GM23338 (cell line): ENCODE results near the gene SLC7A4. TPM values are rescaled to one million over a fixed set of nuclear protein-coding genes. Genes with fewer than 3 reads are reported as not detected.

Experiments used
- ATAC-seq: fragments of 200-7000 bp; cut with Tn5 transposase; 3 replicates; pipeline ENCODE4 v1.9.1; 2020
- DNase-seq: peaks from one replicate; pipeline ENCODE4 v3.0.0-alpha.2; 2015; ENCODE audit warnings: low spot score
- H2AFZ ChIP-seq: fragments of 200-600 bp; sonication (generic); 2 replicates; pipeline ENCODE4 v1.8.0; 2016; ENCODE audit warnings: antibody characterized with exemption, mild to moderate bottlenecking, moderate library complexity
- H3F3A ChIP-seq: fragments of 200-600 bp; sonication (generic); replicated peaks from 2 replicates; pipeline ENCODE4 v1.8.0; 2017; ENCODE audit warnings: antibody characterized with exemption, mixed run types, low read depth
- H3K27ac ChIP-seq: fragments of 200-600 bp; sonication (generic); 2 replicates; pipeline ENCODE4 v1.6.1; 2016; ENCODE audit warnings: low read depth
- H3K27me3 ChIP-seq: fragments of 200-600 bp; sonication (generic); 2 replicates; pipeline ENCODE4 v1.8.0; 2016; ENCODE audit warnings: mild to moderate bottlenecking, mixed run types, moderate library complexity; ENCODE audit not compliant: insufficient read depth
- H3K36me3 ChIP-seq: fragments of 200-600 bp; sonication (generic); 2 replicates; pipeline ENCODE4 v1.8.0; 2016; ENCODE audit warnings: mild to moderate bottlenecking; ENCODE audit not compliant: insufficient read depth
- H3K4me1 ChIP-seq: fragments of 200-600 bp; sonication (generic); 2 replicates; pipeline ENCODE4 v1.8.0; 2016; ENCODE audit warnings: mild to moderate bottlenecking, moderate library complexity; ENCODE audit not compliant: insufficient read depth
- H3K4me2 ChIP-seq: fragments of 200-600 bp; sonication (generic); 2 replicates; pipeline ENCODE4 v1.7.1; 2017; ENCODE audit warnings: mixed run types
- H3K4me3 ChIP-seq: fragments of 200-600 bp; sonication (generic); 2 replicates; pipeline ENCODE4 v1.6.1; 2016; ENCODE audit warnings: mixed run types
- H3K79me2 ChIP-seq: fragments of 200-600 bp; sonication (generic); replicated peaks from 2 replicates; pipeline ENCODE4 v1.8.0; 2017; ENCODE audit warnings: mild to moderate bottlenecking; ENCODE audit not compliant: insufficient read depth
- H3K9me2 ChIP-seq: fragments of 200-600 bp; sonication (generic); 2 replicates; pipeline ENCODE4 v1.8.0; 2017; ENCODE audit not compliant: insufficient read depth
- H4K20me1 ChIP-seq: fragments of 200-600 bp; sonication (generic); replicated peaks from 2 replicates; pipeline ENCODE4 v1.8.0; 2017; ENCODE audit warnings: mild to moderate bottlenecking; ENCODE audit not compliant: insufficient read depth
- H3K27ac Mint-ChIP-seq: 2 replicates; pipeline ENCODE4 v1.8.0; 2020; ENCODE audit warnings: inconsistent platforms, mild to moderate bottlenecking, moderate library complexity, mixed read lengths
- H3K27me3 Mint-ChIP-seq: 3 replicates; pipeline ENCODE4 v1.8.0; 2022; ENCODE audit warnings: low read depth, mild to moderate bottlenecking, moderate library complexity, mixed read lengths, inconsistent platforms; ENCODE audit not compliant: insufficient read depth, poor library complexity
- H3K36me3 Mint-ChIP-seq: 3 replicates; pipeline ENCODE4 v1.8.0; 2021; ENCODE audit warnings: low read depth, mild to moderate bottlenecking, inconsistent platforms, moderate library complexity, mixed read lengths
- H3K4me1 Mint-ChIP-seq: 3 replicates; pipeline ENCODE4 v1.8.0; 2020; ENCODE audit warnings: mild to moderate bottlenecking, inconsistent platforms, mixed read lengths
- H3K4me3 Mint-ChIP-seq: 3 replicates; pipeline ENCODE4 v1.8.0; 2021; ENCODE audit warnings: moderate library complexity, mild to moderate bottlenecking, inconsistent platforms, mixed read lengths
- H3K9me3 Mint-ChIP-seq: 3 replicates; pipeline ENCODE4 v1.8.0; 2020; ENCODE audit warnings: moderate library complexity, mild to moderate bottlenecking, inconsistent platforms, mixed read lengths
- polyA plus RNA-seq: library from polyadenylated mRNA; unstranded; fragments of >200 nt; fragmentation: Nextera tagmentation; extraction: Ambion mirVana; gene quantifications from 2 replicates; pipeline ENCODE4 v1.2.1, GENCODE V29; 2016
- total RNA-seq: library from RNA; depleted of rRNA; stranded (reverse); fragments of >200 nt; shearing (Covaris generic); gene quantifications from 2 replicates; pipeline ENCODE4 v1.2.3, GENCODE V29; 2014
- TF ChIP-seq, protein P1 (sequence below): fragments of 250-450 bp; sonication (Bioruptor Pico); IDR thresholded peaks from 2 replicates; pipeline ENCODE4 v1.5.0; 2020; ENCODE audit warnings: mild to moderate bottlenecking, moderate library complexity
- TF ChIP-seq, protein P2 (sequence below): IDR thresholded peaks from 2 replicates; pipeline ENCODE4 v1.6.1; 2016; ENCODE audit warnings: antibody characterized with exemption

Gene SLC7A4
- total and polyA plus RNA-seq, 2 experiments from 2014 or later, result 0.07 to 0.44 TPM

DNA sequence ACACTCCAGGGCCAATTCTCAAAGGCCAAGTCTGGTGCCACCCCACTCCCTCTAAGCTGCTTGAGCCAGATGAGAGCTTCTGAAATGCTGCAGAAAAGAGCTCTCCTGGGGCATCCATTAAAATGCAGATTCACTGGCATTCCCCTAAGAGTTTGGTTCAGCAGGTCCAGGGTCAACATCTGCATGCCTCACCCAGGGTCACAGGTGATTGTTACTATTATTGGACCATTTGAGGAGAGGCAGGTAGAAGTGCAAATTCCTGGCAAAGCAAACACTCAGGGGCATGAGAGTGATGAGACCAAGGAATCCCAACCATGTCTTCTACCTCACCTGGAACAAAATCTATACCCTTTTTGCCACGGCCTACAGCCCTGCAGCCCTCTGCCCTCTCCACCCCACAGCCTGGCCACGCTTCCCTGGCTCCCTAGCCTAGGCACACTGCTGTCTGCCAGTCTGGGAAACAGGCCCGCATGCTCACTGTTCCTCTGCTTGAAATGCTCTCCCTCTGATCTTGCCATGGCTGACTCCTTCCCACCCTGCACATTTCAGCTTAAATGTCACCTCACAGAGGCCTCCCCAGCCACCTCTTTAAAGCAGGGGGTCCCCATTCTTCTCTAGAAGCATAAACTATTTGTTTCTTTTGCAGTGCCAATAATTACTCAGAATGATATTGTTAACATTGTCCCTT, 21.8 kb downstream of the SLC7A4 start:
- no peaks in the 10 kb centered on the region for H3K79me2 ChIP-seq
- peaks cover 18% of the 10 kb centered on the region for H3K4me1 ChIP-seq
- no peaks in the 10 kb centered on the region for H3F3A ChIP-seq
- peak overlapping the region; percentile 78; the same call in 1 of the 2 replicates for H3K27ac ChIP-seq
- no peaks in the 10 kb centered on the region for H3K36me3 Mint-ChIP-seq
- H3K4me3 Mint-ChIP-seq, result peak overlapping the region; percentile 62
- peaks cover 43% of the 10 kb centered on the region for H3K4me1 Mint-ChIP-seq
- H3K27ac Mint-ChIP-seq, result peak overlapping the region; percentile 65; the same call in 1 of the 2 replicates
- H3K27me3 Mint-ChIP-seq, result peaks cover 15% of the 10 kb centered on the region
- H4K20me1 ChIP-seq, result no peaks in the 10 kb centered on the region
- peak overlapping the region; percentile 73 for H3K4me2 ChIP-seq
- no peaks in the 10 kb centered on the region for H3K27me3 ChIP-seq
- ATAC-seq (peak; percentile 44), DNase-seq (peak; percentile 64)
- no peaks in the 10 kb centered on the region for H3K9me2 ChIP-seq
- H3K4me3 ChIP-seq, result peak overlapping the region; percentile 38
- no peaks in the 10 kb centered on the region for H3K9me3 Mint-ChIP-seq
- TF ChIP-seq, protein P1, sequence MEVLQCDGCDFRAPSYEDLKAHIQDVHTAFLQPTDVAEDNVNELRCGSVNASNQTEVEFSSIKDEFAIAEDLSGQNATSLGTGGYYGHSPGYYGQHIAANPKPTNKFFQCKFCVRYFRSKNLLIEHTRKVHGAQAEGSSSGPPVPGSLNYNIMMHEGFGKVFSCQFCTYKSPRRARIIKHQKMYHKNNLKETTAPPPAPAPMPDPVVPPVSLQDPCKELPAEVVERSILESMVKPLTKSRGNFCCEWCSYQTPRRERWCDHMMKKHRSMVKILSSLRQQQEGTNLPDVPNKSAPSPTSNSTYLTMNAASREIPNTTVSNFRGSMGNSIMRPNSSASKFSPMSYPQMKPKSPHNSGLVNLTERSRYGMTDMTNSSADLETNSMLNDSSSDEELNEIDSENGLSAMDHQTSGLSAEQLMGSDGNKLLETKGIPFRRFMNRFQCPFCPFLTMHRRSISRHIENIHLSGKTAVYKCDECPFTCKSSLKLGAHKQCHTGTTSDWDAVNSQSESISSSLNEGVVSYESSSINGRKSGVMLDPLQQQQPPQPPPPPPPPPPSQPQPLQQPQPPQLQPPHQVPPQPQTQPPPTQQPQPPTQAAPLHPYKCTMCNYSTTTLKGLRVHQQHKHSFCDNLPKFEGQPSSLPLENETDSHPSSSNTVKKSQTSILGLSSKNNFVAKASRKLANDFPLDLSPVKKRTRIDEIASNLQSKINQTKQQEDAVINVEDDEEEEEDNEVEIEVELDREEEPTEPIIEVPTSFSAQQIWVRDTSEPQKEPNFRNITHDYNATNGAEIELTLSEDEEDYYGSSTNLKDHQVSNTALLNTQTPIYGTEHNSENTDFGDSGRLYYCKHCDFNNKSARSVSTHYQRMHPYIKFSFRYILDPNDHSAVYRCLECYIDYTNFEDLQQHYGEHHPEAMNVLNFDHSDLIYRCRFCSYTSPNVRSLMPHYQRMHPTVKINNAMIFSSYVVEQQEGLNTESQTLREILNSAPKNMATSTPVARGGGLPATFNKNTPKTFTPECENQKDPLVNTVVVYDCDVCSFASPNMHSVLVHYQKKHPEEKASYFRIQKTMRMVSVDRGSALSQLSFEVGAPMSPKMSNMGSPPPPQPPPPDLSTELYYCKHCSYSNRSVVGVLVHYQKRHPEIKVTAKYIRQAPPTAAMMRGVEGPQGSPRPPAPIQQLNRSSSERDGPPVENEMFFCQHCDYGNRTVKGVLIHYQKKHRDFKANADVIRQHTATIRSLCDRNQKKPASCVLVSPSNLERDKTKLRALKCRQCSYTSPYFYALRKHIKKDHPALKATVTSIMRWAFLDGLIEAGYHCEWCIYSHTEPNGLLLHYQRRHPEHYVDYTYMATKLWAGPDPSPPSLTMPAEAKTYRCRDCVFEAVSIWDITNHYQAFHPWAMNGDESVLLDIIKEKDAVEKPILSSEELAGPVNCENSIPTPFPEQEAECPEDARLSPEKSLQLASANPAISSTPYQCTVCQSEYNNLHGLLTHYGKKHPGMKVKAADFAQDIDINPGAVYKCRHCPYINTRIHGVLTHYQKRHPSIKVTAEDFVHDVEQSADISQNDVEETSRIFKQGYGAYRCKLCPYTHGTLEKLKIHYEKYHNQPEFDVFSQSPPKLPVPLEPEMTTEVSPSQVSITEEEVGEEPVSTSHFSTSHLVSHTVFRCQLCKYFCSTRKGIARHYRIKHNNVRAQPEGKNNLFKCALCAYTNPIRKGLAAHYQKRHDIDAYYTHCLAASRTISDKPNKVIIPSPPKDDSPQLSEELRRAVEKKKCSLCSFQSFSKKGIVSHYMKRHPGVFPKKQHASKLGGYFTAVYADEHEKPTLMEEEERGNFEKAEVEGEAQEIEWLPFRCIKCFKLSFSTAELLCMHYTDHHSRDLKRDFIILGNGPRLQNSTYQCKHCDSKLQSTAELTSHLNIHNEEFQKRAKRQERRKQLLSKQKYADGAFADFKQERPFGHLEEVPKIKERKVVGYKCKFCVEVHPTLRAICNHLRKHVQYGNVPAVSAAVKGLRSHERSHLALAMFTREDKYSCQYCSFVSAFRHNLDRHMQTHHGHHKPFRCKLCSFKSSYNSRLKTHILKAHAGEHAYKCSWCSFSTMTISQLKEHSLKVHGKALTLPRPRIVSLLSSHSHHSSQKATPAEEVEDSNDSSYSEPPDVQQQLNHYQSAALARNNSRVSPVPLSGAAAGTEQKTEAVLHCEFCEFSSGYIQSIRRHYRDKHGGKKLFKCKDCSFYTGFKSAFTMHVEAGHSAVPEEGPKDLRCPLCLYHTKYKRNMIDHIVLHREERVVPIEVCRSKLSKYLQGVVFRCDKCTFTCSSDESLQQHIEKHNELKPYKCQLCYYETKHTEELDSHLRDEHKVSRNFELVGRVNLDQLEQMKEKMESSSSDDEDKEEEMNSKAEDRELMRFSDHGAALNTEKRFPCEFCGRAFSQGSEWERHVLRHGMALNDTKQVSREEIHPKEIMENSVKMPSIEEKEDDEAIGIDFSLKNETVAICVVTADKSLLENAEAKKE, result 0 out of 2 replicates have a peak, but pooled peaks have one; percentile 65
- TF ChIP-seq, protein P2, sequence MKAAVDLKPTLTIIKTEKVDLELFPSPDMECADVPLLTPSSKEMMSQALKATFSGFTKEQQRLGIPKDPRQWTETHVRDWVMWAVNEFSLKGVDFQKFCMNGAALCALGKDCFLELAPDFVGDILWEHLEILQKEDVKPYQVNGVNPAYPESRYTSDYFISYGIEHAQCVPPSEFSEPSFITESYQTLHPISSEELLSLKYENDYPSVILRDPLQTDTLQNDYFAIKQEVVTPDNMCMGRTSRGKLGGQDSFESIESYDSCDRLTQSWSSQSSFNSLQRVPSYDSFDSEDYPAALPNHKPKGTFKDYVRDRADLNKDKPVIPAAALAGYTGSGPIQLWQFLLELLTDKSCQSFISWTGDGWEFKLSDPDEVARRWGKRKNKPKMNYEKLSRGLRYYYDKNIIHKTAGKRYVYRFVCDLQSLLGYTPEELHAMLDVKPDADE, result no peak
- H3K36me3 ChIP-seq, result no peaks in the 10 kb centered on the region
- no peak overlapping the region for H2AFZ ChIP-seq
